PC-3 (cell line): Measurements from ENCODE around the gene IGSF21.

Experiments used
- EZH2 ChIP-seq: fragments of 300-600 bp; sonication (generic); IDR thresholded peaks from one replicate; pipeline ENCODE4 v1.6.1; 2017; ENCODE audit warnings: antibody characterized with exemption, mild to moderate bottlenecking, low read length; ENCODE audit not compliant: unreplicated experiment
- TF ChIP-seq, protein P1 (sequence below): fragments of 300-600 bp; sonication (generic); conservative IDR thresholded peaks from 2 replicates; pipeline ENCODE4 v1.5.1; 2017; ENCODE audit warnings: antibody characterized with exemption, low read depth, mild to moderate bottlenecking, low read length

DNA sequence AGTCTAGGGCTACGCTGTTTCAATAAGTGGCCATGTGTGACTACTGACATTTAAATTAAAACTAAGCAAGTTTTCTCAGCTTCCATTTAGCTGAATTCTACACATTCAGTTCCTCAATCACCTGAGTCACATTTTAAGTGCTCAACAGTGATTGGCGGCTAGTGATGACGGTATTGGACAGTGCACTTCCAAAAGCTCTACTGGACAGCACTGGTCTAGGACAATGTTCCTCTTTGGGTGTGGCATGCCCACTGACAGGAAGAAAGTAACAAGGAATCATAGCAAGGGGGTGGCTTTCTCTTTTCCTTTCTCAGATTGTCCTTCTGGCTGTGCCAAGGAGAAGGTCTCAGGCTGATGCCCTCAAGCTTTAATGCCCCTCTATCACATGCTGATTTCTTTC, 11.7 kb downstream of the IGSF21 start:
- TF ChIP-seq EZH2, result no peak
- TF ChIP-seq, protein P1, sequence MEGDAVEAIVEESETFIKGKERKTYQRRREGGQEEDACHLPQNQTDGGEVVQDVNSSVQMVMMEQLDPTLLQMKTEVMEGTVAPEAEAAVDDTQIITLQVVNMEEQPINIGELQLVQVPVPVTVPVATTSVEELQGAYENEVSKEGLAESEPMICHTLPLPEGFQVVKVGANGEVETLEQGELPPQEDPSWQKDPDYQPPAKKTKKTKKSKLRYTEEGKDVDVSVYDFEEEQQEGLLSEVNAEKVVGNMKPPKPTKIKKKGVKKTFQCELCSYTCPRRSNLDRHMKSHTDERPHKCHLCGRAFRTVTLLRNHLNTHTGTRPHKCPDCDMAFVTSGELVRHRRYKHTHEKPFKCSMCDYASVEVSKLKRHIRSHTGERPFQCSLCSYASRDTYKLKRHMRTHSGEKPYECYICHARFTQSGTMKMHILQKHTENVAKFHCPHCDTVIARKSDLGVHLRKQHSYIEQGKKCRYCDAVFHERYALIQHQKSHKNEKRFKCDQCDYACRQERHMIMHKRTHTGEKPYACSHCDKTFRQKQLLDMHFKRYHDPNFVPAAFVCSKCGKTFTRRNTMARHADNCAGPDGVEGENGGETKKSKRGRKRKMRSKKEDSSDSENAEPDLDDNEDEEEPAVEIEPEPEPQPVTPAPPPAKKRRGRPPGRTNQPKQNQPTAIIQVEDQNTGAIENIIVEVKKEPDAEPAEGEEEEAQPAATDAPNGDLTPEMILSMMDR, result no peak
